B cell (primary cell): ENCODE results near the gene HOPX.

Experiments
- CTCF ChIP-seq: fragments of 200-600 bp; IDR thresholded peaks from one replicate; pipeline ENCODE4 v1.8.0; 2022; ENCODE audit warnings: antibody characterized with exemption, mild to moderate bottlenecking
- EZH2 ChIP-seq: IDR thresholded peaks from 2 replicates; pipeline ENCODE4 v1.6.1; 2012; ENCODE audit warnings: borderline replicate concordance, low read depth, mild to moderate bottlenecking, moderate library complexity, low read length; ENCODE audit not compliant: insufficient read depth, poor library complexity, severe bottlenecking

DNA sequence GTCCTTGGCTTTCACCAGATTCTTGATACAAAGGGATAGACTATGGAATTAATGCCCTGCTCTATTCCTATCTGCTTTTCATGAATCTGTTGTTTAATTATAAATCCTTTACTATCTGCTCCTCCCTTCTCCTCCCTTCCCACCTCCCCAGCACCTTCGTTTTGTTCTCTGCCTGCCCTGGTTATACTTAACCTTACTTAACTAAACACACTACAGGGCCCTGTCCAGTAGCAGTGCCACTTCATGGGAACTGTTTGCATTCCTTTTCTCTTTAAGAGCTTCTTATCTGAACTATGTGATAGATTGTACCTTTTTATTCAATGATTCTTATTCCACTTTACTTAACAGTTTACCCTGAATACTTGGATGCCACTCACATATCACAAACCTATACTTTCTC lies 830 bp downstream of the HOPX start:
- no peak for TF ChIP-seq EZH2
- no peak for TF ChIP-seq CTCF
